ENCODE results near the gene MAFF.

The MAFF gene

DNA sequence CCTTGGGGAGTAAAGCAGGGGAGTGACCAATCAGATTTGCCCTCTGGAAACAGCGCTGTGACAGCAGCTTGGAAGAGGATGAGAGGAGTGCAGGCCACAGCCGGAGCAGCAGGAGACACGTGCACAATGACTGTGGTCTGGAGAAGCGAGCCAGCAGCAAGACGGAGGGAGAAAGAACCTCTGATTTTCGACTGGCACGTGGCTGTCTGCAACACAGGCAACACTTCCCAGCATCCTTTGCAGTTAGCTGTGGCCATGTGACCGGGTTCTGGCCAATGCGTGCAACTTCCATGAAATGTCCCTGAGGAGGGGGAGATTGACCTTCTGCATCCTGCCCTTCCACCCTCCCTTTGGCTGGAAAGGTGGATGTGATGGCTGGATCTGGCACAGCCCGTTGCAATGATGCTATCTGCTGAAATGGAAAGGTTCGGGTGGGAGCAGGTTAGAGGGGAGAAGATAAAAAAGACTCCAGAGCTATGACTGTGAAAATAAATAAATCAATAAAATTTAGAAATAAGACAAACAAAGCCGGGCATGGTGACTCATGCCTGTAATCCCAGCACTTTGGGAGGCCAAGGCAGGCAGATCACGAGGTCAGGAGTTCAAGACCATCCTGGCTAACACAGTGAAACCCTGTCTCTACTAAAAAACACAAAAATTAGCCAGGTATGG, 35.7 kb upstream of the MAFF start:
- Histone ChIP-seq H3K9me2 (replicated peaks; ENCODE audit: control insufficient read depth, low read length) (no peaks in the 10 kb centered on the region), H3K4me3 (ENCODE audit: low read length) (no peak overlapping the region), H3K4me1 (ENCODE audit: control insufficient read depth, low read length) (peaks cover 23% of the 10 kb centered on the region), H3K36me3 (ENCODE audit: control insufficient read depth, low read length) (peaks cover 9% of the 10 kb centered on the region; the same call in 1 of the 2 replicates), H3F3A (ENCODE audit: control insufficient read depth, insufficient read depth) (no peaks in the 10 kb centered on the region), H3K9me3 (ENCODE audit: control insufficient read depth, insufficient read depth, low read length) (no peaks in the 10 kb centered on the region), H3K4me2 (ENCODE audit: low read length) (no peak overlapping the region), H3K27me3 (ENCODE audit: control insufficient read depth, low read length) (no peaks in the 10 kb centered on the region), H3K79me2 (ENCODE audit: control insufficient read depth, low read length) (no peaks in the 10 kb centered on the region), H3K27ac (ENCODE audit: low read depth, low read length) (no peak overlapping the region), H4K20me1 (ENCODE audit: control insufficient read depth, insufficient read depth, low read depth, low read length) (no peaks in the 10 kb centered on the region)
- no peak for TF ChIP-seq EZH2phosphoT487 (IDR thresholded peaks at IDR 0.05; ENCODE audit: borderline replicate concordance, low read length)
- TF ChIP-seq, protein P1, sequence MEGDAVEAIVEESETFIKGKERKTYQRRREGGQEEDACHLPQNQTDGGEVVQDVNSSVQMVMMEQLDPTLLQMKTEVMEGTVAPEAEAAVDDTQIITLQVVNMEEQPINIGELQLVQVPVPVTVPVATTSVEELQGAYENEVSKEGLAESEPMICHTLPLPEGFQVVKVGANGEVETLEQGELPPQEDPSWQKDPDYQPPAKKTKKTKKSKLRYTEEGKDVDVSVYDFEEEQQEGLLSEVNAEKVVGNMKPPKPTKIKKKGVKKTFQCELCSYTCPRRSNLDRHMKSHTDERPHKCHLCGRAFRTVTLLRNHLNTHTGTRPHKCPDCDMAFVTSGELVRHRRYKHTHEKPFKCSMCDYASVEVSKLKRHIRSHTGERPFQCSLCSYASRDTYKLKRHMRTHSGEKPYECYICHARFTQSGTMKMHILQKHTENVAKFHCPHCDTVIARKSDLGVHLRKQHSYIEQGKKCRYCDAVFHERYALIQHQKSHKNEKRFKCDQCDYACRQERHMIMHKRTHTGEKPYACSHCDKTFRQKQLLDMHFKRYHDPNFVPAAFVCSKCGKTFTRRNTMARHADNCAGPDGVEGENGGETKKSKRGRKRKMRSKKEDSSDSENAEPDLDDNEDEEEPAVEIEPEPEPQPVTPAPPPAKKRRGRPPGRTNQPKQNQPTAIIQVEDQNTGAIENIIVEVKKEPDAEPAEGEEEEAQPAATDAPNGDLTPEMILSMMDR (IDR thresholded peaks at IDR 0.05; ENCODE audit: low read depth, low read length, poor library complexity, severe bottlenecking): no peak

DNA sequence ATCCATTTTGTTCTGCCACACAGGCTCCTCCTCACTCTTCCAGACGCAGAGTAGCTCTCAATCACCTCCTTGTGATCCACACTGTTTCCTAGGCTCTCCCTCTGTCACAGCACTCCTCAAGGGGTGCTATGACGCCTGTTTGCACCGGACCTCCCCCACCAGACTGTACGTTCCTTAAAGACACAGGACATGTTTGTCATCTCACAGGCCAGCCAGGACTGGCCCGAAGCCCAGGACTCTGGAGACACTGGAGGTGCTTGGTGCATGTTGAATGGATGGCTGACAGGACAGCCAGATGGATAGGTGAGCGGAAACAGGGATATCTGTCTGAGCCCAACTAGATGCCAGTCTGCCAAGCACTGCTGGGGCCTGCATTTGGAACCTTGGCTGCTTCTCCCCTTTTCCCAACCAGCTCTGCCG, 33.8 kb upstream of the MAFF start:
- Histone ChIP-seq H3K79me2 (ENCODE audit: control insufficient read depth, low read length) (no peaks in the 10 kb centered on the region), H4K20me1 (ENCODE audit: control insufficient read depth, insufficient read depth, low read depth, low read length) (no peaks in the 10 kb centered on the region), H3K27ac (ENCODE audit: low read depth, low read length) (no peak overlapping the region), H3K9me2 (replicated peaks; ENCODE audit: control insufficient read depth, low read length) (no peaks in the 10 kb centered on the region), H3K9me3 (ENCODE audit: control insufficient read depth, insufficient read depth, low read length) (no peaks in the 10 kb centered on the region), H3K4me3 (ENCODE audit: low read length) (no peak overlapping the region), H3K27me3 (ENCODE audit: control insufficient read depth, low read length) (no peaks in the 10 kb centered on the region), H3K4me2 (ENCODE audit: low read length) (no peak overlapping the region), H3K4me1 (ENCODE audit: control insufficient read depth, low read length) (peaks cover 14% of the 10 kb centered on the region), H3F3A (ENCODE audit: control insufficient read depth, insufficient read depth) (no peaks in the 10 kb centered on the region), H3K36me3 (ENCODE audit: control insufficient read depth, low read length) (peaks cover 9% of the 10 kb centered on the region; the same call in 1 of the 2 replicates)
- TF ChIP-seq EZH2phosphoT487 (IDR thresholded peaks at IDR 0.05; ENCODE audit: borderline replicate concordance, low read length): no peak
- TF ChIP-seq, protein P1 (IDR thresholded peaks at IDR 0.05; ENCODE audit: low read depth, low read length, poor library complexity, severe bottlenecking): no peak

DNA sequence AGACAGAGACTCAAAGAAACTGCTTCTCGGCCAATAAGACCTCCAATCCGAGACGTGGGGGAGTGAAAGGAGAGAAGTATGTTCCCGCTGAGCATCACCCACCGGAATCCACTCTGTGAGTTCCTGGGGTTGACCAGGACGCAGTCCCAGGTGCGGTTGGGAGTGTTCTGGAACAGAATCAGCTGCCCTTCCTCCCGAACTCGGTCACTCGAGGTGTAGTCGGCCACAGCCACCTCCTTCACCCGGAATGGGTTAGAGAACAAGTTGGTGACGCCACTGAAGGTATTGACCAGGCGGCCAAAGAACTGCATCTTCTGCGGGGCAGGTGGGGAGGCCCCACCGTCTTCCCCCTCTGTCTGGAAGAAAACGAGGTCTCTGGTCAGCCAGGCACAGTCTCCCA, 32.7 kb upstream of the MAFF start:
- H3K27ac ChIP-seq (ENCODE audit: low read depth, low read length): no peak overlapping the region
- no peaks in the 10 kb centered on the region for H3K79me2 ChIP-seq (ENCODE audit: control insufficient read depth, low read length)
- H3F3A ChIP-seq (ENCODE audit: control insufficient read depth, insufficient read depth): no peaks in the 10 kb centered on the region
- H4K20me1 ChIP-seq (ENCODE audit: control insufficient read depth, insufficient read depth, low read depth, low read length): no peaks in the 10 kb centered on the region
- no peak overlapping the region for H3K4me2 ChIP-seq (ENCODE audit: low read length)
- H3K27me3 ChIP-seq (ENCODE audit: control insufficient read depth, low read length): no peaks in the 10 kb centered on the region
- no peak for TF ChIP-seq EZH2phosphoT487 (IDR thresholded peaks at IDR 0.05; ENCODE audit: borderline replicate concordance, low read length)
- TF ChIP-seq, protein P1 (IDR thresholded peaks at IDR 0.05; ENCODE audit: low read depth, low read length, poor library complexity, severe bottlenecking): no peak
- H3K4me1 ChIP-seq (ENCODE audit: control insufficient read depth, low read length): peaks cover 10% of the 10 kb centered on the region
- H3K36me3 ChIP-seq (ENCODE audit: control insufficient read depth, low read length): peaks cover 6% of the 10 kb centered on the region; the same call in 1 of the 2 replicates
- H3K4me3 ChIP-seq (ENCODE audit: low read length): no peak overlapping the region
- no peaks in the 10 kb centered on the region for H3K9me3 ChIP-seq (ENCODE audit: control insufficient read depth, insufficient read depth, low read length)
- no peaks in the 10 kb centered on the region for H3K9me2 ChIP-seq (replicated peaks; ENCODE audit: control insufficient read depth, low read length)

Data from DOHH2 (cell line).